ENCODE measurements around the gene LCOR. TPM values are rescaled to one million over a fixed set of nuclear protein-coding genes. Genes with fewer than 3 reads are reported as not detected.

Gene LCOR
- total and polyA plus RNA-seq, 4 donors: 2.5 to 31.2 (median 14.5) TPM

- peaks cover 1 to 7% (median 6%) of the 10 kb centered on the region in 4 donors for H3K36me3 ChIP-seq (ENCODE audit: control insufficient read depth in 4 of 4, insufficient read depth in 3 of 4, low read depth in 1 of 4, low read length in 3 of 4)
These were observed 85.5 kb downstream of the LCOR start for GRCh38 chr10:96917628-96918027.

More at GRCh38 chr10:96917628-96918027, 85.5 kb downstream of the LCOR start:
- no peak for DNase-seq (ENCODE audit: low spot score)
- 89% methylated on average over 5 of the region's 5 CpGs for WGBS
- TF ChIP-seq HNF4A (conservative IDR thresholded peaks at IDR 0.05): no peak
- no peak for TF ChIP-seq CTCF (IDR thresholded peaks at IDR 0.05; ENCODE audit: low read depth, low read length, missing input control)
- TF ChIP-seq RXRA (IDR thresholded peaks at IDR 0.05): no peak
- TF ChIP-seq HNF4G (IDR thresholded peaks at IDR 0.05): no peak
- no peak for TF ChIP-seq MAX (IDR thresholded peaks at IDR 0.05)
- no peak for TF ChIP-seq RAD21 (IDR thresholded peaks at IDR 0.05)
- TF ChIP-seq TAF1 (conservative IDR thresholded peaks at IDR 0.05): no peak
- no peak for TF ChIP-seq SP1 (IDR thresholded peaks at IDR 0.05)
- TF ChIP-seq FOXA2 (IDR thresholded peaks at IDR 0.05): no peak
- no peak for TF ChIP-seq ZBTB33 (IDR thresholded peaks at IDR 0.05)
- TF ChIP-seq ATF3 (IDR thresholded peaks at IDR 0.05): no peak
- TF ChIP-seq JUND (IDR thresholded peaks at IDR 0.05): no peak
- no peak for TF ChIP-seq NR2F2 (IDR thresholded peaks at IDR 0.05)
- TF ChIP-seq EGR1 (IDR thresholded peaks at IDR 0.05; ENCODE audit: low read depth in 2 of 2): no peak
- TF ChIP-seq FOXA1 (IDR thresholded peaks at IDR 0.05): no peak
- TF ChIP-seq REST (IDR thresholded peaks at IDR 0.05): no peak
- no peak for TF ChIP-seq YY1 (IDR thresholded peaks at IDR 0.05)
- no peak for TF ChIP-seq GABPA (IDR thresholded peaks at IDR 0.05 in 1 of 2, conservative IDR thresholded peaks at IDR 0.05 in 1 of 2)
- no peak overlapping the region for H3K9ac ChIP-seq (ENCODE audit: low read depth in 1 of 2, low read length in 2 of 2)
- no peak overlapping the region for H3K4me3 ChIP-seq (ENCODE audit: low read depth in 1 of 3, low read length in 3 of 3)
- H3K4me1 ChIP-seq (ENCODE audit: control insufficient read depth in 4 of 4, insufficient read depth in 4 of 4, low read length in 3 of 4): no peaks in the 10 kb centered on the region
- H3K27me3 ChIP-seq (ENCODE audit: control insufficient read depth in 4 of 4, insufficient read depth in 4 of 4, low read length in 3 of 4): no peaks in the 10 kb centered on the region
- no peaks in the 10 kb centered on the region for H3K9me3 ChIP-seq (ENCODE audit: control insufficient read depth in 4 of 4, low read length in 3 of 4)
- no peak overlapping the region for H3K27ac ChIP-seq (ENCODE audit: low read depth in 1 of 2, low read length in 2 of 2)
